HL-60 (cell line): ENCODE results near the gene MAP3K1.

Experiments used
- CTCF ChIP-seq: IDR thresholded peaks from one replicate; pipeline ENCODE4 v1.5.1; 2011; ENCODE audit warnings: low read length, control low read depth, inconsistent platforms; ENCODE audit not compliant: insufficient read depth
- POLR2AphosphoS5 ChIP-seq: IDR thresholded peaks from 2 replicates; pipeline ENCODE4 v1.6.1; 2012; ENCODE audit warnings: low read depth

DNA sequence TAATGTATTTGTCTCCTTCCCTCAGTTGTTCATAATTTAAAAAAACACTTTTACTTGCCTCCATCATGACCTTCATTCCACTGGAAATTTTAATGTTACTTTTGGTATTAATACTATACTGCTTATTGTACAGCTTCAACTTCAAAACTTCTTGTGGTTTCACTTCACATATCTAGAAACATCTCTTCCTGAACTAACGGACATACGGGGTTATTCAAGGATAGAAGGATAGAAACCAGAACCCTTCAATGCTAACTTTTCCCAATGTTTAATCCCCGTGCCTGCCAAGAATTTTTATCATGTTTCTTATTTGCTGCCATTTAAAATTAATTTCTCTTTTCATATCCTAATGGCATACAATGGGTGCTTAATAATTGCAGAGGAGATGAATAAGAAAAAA lies 57.7 kb downstream of the MAP3K1 start:
- no peak for TF ChIP-seq POLR2AphosphoS5
- TF ChIP-seq CTCF, result no peak
